PC-3 (cell line): ENCODE data around the gene SLC8A1. TPM values are rescaled to one million over a fixed set of nuclear protein-coding genes. Genes with fewer than 3 reads are reported as not detected.

Experiments used
- ATAC-seq: fragments of 200-7000 bp; cut with Tn5 transposase; 2 replicates; pipeline ENCODE4 v1.9.1; 2020; ENCODE audit warnings: mild to moderate bottlenecking, moderate library complexity
- BruUV-seq: library from RNA; stranded (reverse); fragments of 400-500 nt; replicated peaks from 2 replicates; lab custom pipeline; 2021; lab: Mats Ljungman, UMichigan
- CTCF ChIA-PET: fragments of 300-600 bp; sonication (Branson Sonifier 250); formaldehyde crosslinking; loops from one replicate; lab custom pipeline; 2022; ENCODE audit warnings: antibody characterized with exemption; lab: Charles Lee
- POLR2A ChIA-PET: fragments of 300-600 bp; sonication (Branson Sonifier 250); formaldehyde crosslinking; loops from one replicate; lab custom pipeline; 2022; ENCODE audit warnings: antibody characterized with exemption; ENCODE audit not compliant: unreplicated experiment; lab: Charles Lee
- DNase-seq: peaks from one replicate; pipeline ENCODE4 v3.0.0-alpha.2; 2015
- H2AFZ ChIP-seq: fragments of 300-600 bp; sonication (generic); 2 replicates; pipeline ENCODE4 v1.6.0; 2016; ENCODE audit warnings: antibody characterized with exemption, low read length
- H3F3A ChIP-seq: fragments of 300-600 bp; sonication (generic); one replicate; pipeline ENCODE4 v1.6.0; 2017; ENCODE audit warnings: antibody characterized with exemption, low read length, control low read depth, mild to moderate bottlenecking; ENCODE audit not compliant: unreplicated experiment
- H3K27ac ChIP-seq: fragments of 300-600 bp; sonication (generic); 2 replicates; pipeline ENCODE4 v1.5.1; 2016; ENCODE audit warnings: mild to moderate bottlenecking, low read length
- H3K27me3 ChIP-seq: fragments of 300-600 bp; sonication (generic); 2 replicates; pipeline ENCODE4 v1.6.1; 2016; ENCODE audit warnings: low read length, mixed read lengths
- H3K36me3 ChIP-seq: fragments of 300-600 bp; sonication (generic); 2 replicates; pipeline ENCODE4 v1.6.1; 2016; ENCODE audit warnings: low read depth, mixed run types, low read length, mixed read lengths
- H3K4me1 ChIP-seq: fragments of 300-600 bp; sonication (generic); 2 replicates; pipeline ENCODE4 v1.5.1; 2016; ENCODE audit warnings: low read length; ENCODE audit not compliant: insufficient read depth
- H3K4me2 ChIP-seq: fragments of 300-600 bp; sonication (generic); 2 replicates; pipeline ENCODE4 v1.6.0; 2016; ENCODE audit warnings: low read length
- H3K4me3 ChIP-seq: fragments of 300-600 bp; sonication (generic); 2 replicates; pipeline ENCODE4 v1.5.1; 2016; ENCODE audit warnings: mild to moderate bottlenecking, low read length, mixed read lengths
- H3K79me2 ChIP-seq: fragments of 300-600 bp; sonication (generic); 2 replicates; pipeline ENCODE4 v1.6.1; 2017; ENCODE audit warnings: low read length, mixed read lengths
- H3K9ac ChIP-seq: fragments of 300-600 bp; sonication (generic); 2 replicates; pipeline ENCODE4 v1.6.0; 2016; ENCODE audit warnings: mild to moderate bottlenecking, low read length
- H3K9me2 ChIP-seq: fragments of 300-600 bp; sonication (generic); replicated peaks from 2 replicates; pipeline ENCODE4 v1.6.1; 2016; ENCODE audit warnings: mixed run types, low read length, mixed read lengths
- H3K9me3 ChIP-seq: fragments of 300-600 bp; sonication (generic); 2 replicates; pipeline ENCODE4 v1.6.1; 2016; ENCODE audit warnings: low read length, mixed read lengths
- H4K20me1 ChIP-seq: fragments of 300-600 bp; sonication (generic); 2 replicates; pipeline ENCODE4 v1.6.1; 2016; ENCODE audit warnings: low read length, mixed read lengths
- CTCF ChIP-seq: fragments of 300-600 bp; sonication (generic); conservative IDR thresholded peaks from 2 replicates; pipeline ENCODE4 v1.5.1; 2017; ENCODE audit warnings: antibody characterized with exemption, low read depth, mild to moderate bottlenecking, low read length
- EZH2 ChIP-seq: fragments of 300-600 bp; sonication (generic); IDR thresholded peaks from one replicate; pipeline ENCODE4 v1.6.1; 2017; ENCODE audit warnings: antibody characterized with exemption, mild to moderate bottlenecking, low read length; ENCODE audit not compliant: unreplicated experiment
- EZH2phosphoT487 ChIP-seq: fragments of 300-600 bp; sonication (generic); IDR thresholded peaks from 2 replicates; pipeline ENCODE4 v1.6.1; 2018; ENCODE audit warnings: mild to moderate bottlenecking, antibody characterized with exemption, low read length, borderline replicate concordance
- intact Hi-C: fragments of 100-400 bp; cut with micrococcal nuclease; formaldehyde crosslinking; loops from 2 replicates; pipeline ENCODE4 v1.9.0; 2023
- total RNA-seq: library from RNA; depleted of rRNA; stranded (reverse); fragments of >200 nt; gene quantifications from 2 replicates; pipeline ENCODE4 v1.2.3, GENCODE V29; 2014

Gene SLC8A1
- total RNA-seq, 1 experiment from 2014 or later = 1.3 TPM

DNA sequence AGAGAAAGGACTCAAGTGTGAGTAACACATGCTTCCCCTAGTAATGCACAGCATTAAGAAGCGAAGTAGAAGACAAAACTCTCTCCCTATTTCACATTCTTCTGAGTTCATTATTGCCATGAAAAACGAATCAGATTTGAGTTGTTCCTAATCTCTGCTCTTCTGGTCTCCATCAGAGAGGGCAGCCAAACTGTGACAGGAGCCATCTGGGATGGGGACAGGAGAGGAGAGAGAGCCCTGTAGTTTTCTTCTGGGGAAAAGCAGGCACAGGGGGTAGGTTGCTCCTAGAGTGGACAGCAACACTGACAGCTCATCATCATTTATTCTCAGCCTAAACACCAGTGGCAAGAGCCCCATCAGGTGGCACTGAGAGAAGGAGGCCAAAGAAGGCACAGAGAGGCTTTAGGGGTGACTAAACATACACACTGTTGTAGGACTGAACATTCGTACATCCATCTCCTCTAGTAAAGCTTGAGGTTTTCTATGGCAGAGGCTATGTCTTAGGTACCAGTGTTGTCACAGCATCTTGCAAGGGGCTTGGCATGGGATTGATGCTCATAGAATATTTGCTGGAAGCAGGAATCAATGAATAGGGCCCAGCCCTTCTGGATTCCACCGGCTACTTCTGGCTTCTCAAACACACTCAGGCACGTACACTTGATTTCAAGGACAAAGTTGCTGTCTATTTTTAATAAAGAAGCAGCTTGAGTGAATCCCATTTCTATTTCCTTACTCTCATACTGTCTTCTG, 33.1 kb downstream of the SLC8A1 start:
- ATAC-seq = no peak
- intact Hi-C loops = no loop called here
- no peak overlapping the region for H3K4me2 ChIP-seq
- 0 out of 2 replicates have a peak, but pooled peaks cover 4% of the 10 kb centered on the region for H3K9me2 ChIP-seq
- no peaks in the 10 kb centered on the region for H3K36me3 ChIP-seq
- H3K9ac ChIP-seq = no peak overlapping the region
- no peak overlapping the region for H3K27ac ChIP-seq
- CTCF ChIA-PET = interaction anchor here (0.5 kb wide), 1 partner anchor 58 kb away, joined by 3 read pairs; no protein-coding TSS in a partner anchor
- H2AFZ ChIP-seq = no peak overlapping the region
- POLR2A ChIA-PET = no interaction called here
- TF ChIP-seq EZH2 (no peak), CTCF (no peak), EZH2phosphoT487 (no peak)
- H3K79me2 ChIP-seq = no peaks in the 10 kb centered on the region
- H4K20me1 ChIP-seq = no peaks in the 10 kb centered on the region
- peaks cover 16% of the 10 kb centered on the region for H3K4me1 ChIP-seq
- no peak for DNase-seq
- H3K27me3 ChIP-seq = no peaks in the 10 kb centered on the region
- no TSS peak for BruUV-seq
- H3K4me3 ChIP-seq = no peak overlapping the region
- H3K9me3 ChIP-seq = no peaks in the 10 kb centered on the region
- no peaks in the 10 kb centered on the region for H3F3A ChIP-seq

DNA sequence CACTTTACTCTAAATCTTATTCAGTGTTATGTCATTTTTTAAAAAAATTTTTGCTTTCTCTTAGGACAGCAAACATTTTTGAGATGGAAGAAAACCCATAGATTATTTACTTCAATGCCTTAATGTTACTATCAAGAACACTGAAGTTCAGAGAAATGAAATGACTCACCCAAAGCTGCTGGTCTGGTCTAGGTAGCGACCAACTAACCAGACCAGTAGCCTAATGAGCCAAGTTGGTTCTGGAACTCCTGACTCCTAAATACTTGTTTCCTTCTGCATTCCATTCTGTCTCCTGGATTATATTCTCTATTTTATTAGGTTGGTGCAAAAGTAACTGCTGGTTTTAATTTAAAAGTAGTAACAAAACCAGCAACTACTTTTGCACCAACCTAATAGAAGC, 35.4 kb downstream of the SLC8A1 start:
- Histone ChIP-seq H3K27me3 (no peaks in the 10 kb centered on the region), H4K20me1 (no peaks in the 10 kb centered on the region), H3K4me2 (0 out of 2 replicates have a peak overlapping the region, but pooled peaks have one; percentile 5), H3F3A (no peaks in the 10 kb centered on the region), H2AFZ (no peak overlapping the region), H3K79me2 (no peaks in the 10 kb centered on the region), H3K27ac (no peak overlapping the region), H3K4me1 (peaks cover 28% of the 10 kb centered on the region), H3K9ac (no peak overlapping the region), H3K9me2 (0 out of 2 replicates have a peak, but pooled peaks cover 4% of the 10 kb centered on the region), H3K4me3 (no peak overlapping the region), H3K36me3 (no peaks in the 10 kb centered on the region), H3K9me3 (no peaks in the 10 kb centered on the region)
- intact Hi-C loops = no loop called here
- POLR2A ChIA-PET = no interaction called here
- CTCF ChIA-PET = interaction anchor here (0.6 kb wide), 1 partner anchor 23 kb away, joined by 3 read pairs; no protein-coding TSS in a partner anchor
- TF ChIP-seq CTCF = no peak
- no peak for TF ChIP-seq EZH2
- no peak for TF ChIP-seq EZH2phosphoT487
- no TSS peak for BruUV-seq
- no peak for ATAC-seq
- peak; percentile 64 for DNase-seq

DNA sequence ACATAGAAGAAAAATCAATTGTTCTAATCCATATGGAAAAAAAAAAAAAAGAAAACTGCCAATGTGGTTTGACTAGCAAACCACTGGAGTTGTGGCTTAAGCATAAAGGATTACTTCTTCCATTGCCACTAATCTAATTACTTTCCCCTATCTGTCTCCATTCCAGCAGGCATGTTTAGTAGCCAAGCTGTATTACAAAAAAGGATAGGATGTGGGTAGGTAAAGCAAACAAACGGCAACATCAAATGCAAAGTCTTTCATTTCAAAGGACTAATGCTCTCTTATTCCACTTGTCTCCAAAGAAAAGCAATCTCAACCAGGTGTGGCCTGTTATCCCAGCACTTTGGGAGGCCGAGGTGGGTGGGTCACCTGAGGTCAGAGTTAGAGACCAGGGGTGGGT, 36.5 kb downstream of the SLC8A1 start:
- no peak overlapping the region for H2AFZ ChIP-seq
- H3K27ac ChIP-seq = no peak overlapping the region
- no peaks in the 10 kb centered on the region for H3K79me2 ChIP-seq
- POLR2A ChIA-PET = no interaction called here
- peak; percentile 36 for DNase-seq
- no peaks in the 10 kb centered on the region for H3K9me3 ChIP-seq
- intact Hi-C loops = no loop called here
- BruUV-seq = no TSS peak
- H3K4me3 ChIP-seq = no peak overlapping the region
- no peak; the same call in 1 of the 2 replicates for ATAC-seq
- H3K9me2 ChIP-seq = 0 out of 2 replicates have a peak, but pooled peaks cover 4% of the 10 kb centered on the region
- no peaks in the 10 kb centered on the region for H3K27me3 ChIP-seq
- no peaks in the 10 kb centered on the region for H3F3A ChIP-seq
- no peaks in the 10 kb centered on the region for H3K36me3 ChIP-seq
- no peak overlapping the region for H3K9ac ChIP-seq
- TF ChIP-seq CTCF = no peak
- TF ChIP-seq EZH2phosphoT487 = no peak
- no peak for TF ChIP-seq EZH2
- CTCF ChIA-PET = no interaction called here
- no peak overlapping the region for H3K4me2 ChIP-seq
- H4K20me1 ChIP-seq = no peaks in the 10 kb centered on the region
- H3K4me1 ChIP-seq = peaks cover 28% of the 10 kb centered on the region
